ENCODE data around the gene ZNF138. TPM values are rescaled to one million over a fixed set of nuclear protein-coding genes. Genes with fewer than 3 reads are reported as not detected.

The ZNF138 gene
- total RNA-seq, 1 donor, result 3.9 TPM

- DNase-seq (ENCODE audit: low read depth), result no peak
- H3K4me3 ChIP-seq (ENCODE audit: low read depth, low read length), result no peak overlapping the region
- TF ChIP-seq CTCF (IDR thresholded peaks at IDR 0.05; ENCODE audit: insufficient read depth, low read depth, low read length), result no peak
Measured at GRCh38 chr7:64875258-64875657, 81.0 kb downstream of the ZNF138 start.

GRCh38 chr7:64875658-64876406 lies 81.6 kb downstream of the ZNF138 start:
- TF ChIP-seq CTCF (IDR thresholded peaks at IDR 0.05; ENCODE audit: insufficient read depth, low read depth, low read length), result no peak
- no peak overlapping the region for H3K4me3 ChIP-seq (ENCODE audit: low read depth, low read length)
- no peak for DNase-seq (ENCODE audit: low read depth)

GRCh38 chr7:64876792-64877713 lies 82.8 kb downstream of the ZNF138 start:
- DNase-seq (ENCODE audit: low read depth), result peak; percentile 5
- TF ChIP-seq CTCF (IDR thresholded peaks at IDR 0.05; ENCODE audit: insufficient read depth, low read depth, low read length), result no peak
- peak overlapping the region; percentile 43 for H3K4me3 ChIP-seq (ENCODE audit: low read depth, low read length)

GRCh38 chr7:64877714-64878610 lies 83.7 kb downstream of the ZNF138 start:
- TF ChIP-seq CTCF (IDR thresholded peaks at IDR 0.05; ENCODE audit: insufficient read depth, low read depth, low read length), result no peak
- DNase-seq (ENCODE audit: low read depth), result no peak
- H3K4me3 ChIP-seq (ENCODE audit: low read depth, low read length), result no peak overlapping the region

GRCh38 chr7:64878684-64879083 lies 84.5 kb downstream of the ZNF138 start:
- no peak overlapping the region for H3K4me3 ChIP-seq (ENCODE audit: low read depth, low read length)
- no peak for TF ChIP-seq CTCF (IDR thresholded peaks at IDR 0.05; ENCODE audit: insufficient read depth, low read depth, low read length)
- peak; percentile 13 for DNase-seq (ENCODE audit: low read depth)

GRCh38 chr7:64879086-64879730 lies 85.0 kb downstream of the ZNF138 start:
- TF ChIP-seq CTCF (IDR thresholded peaks at IDR 0.05; ENCODE audit: insufficient read depth, low read depth, low read length), result no peak
- DNase-seq (ENCODE audit: low read depth), result no peak
- no peak overlapping the region for H3K4me3 ChIP-seq (ENCODE audit: low read depth, low read length)

Data from fibroblast of villous mesenchyme (primary cell).